HT-29 (cell line): ENCODE data around the gene HMGB1. TPM values are rescaled to one million over a fixed set of nuclear protein-coding genes. Genes with fewer than 3 reads are reported as not detected.

Experiments
- DNase-seq: peaks from one replicate; pipeline ENCODE4 v3.0.0-alpha.2; 2015; ENCODE audit warnings: low spot score
- total RNA-seq: library from RNA; depleted of rRNA; stranded (reverse); fragments of >200 nt; shearing (Covaris generic); gene quantifications from 2 replicates; pipeline ENCODE4 v1.2.3, GENCODE V29; 2014

HMGB1 gene
- total RNA-seq, 1 experiment from 2014 or later: 579 TPM

GRCh38 chr13:30429721-30430694 lies 35.7 kb downstream of the HMGB1 start:
- DNase-seq: no peak

GRCh38 chr13:30429235-30429634 lies 36.5 kb downstream of the HMGB1 start:
- DNase-seq: no peak

GRCh38 chr13:30423891-30424290 lies 41.8 kb downstream of the HMGB1 start:
- DNase-seq: no peak

GRCh38 chr13:30422054-30422839 lies 43.5 kb downstream of the HMGB1 start, which contains the start of gene UBE2L5:
Gene UBE2L5 (plus strand): TSS chr13:30422493. CDS start chr13:30427991, 5,498 bp downstream.
- peak; percentile 68 for DNase-seq

GRCh38 chr13:30421093-30422053 lies 44.4 kb downstream of the HMGB1 start:
- DNase-seq: peak; percentile 76

GRCh38 chr13:30418717-30419459 lies 46.8 kb downstream of the HMGB1 start:
- no peak for DNase-seq

GRCh38 chr13:30418075-30418716 lies 47.5 kb downstream of the HMGB1 start:
- no peak for DNase-seq

- DNase-seq: no peak
Observed at GRCh38 chr13:30416471-30416870, 49.3 kb downstream of the HMGB1 start.

- no peak for DNase-seq
Observed at GRCh38 chr13:30415430-30416030, 50.2 kb downstream of the HMGB1 start.

GRCh38 chr13:30413842-30414241 lies 51.9 kb downstream of the HMGB1 start:
- DNase-seq: no peak

- DNase-seq: no peak
Observed at GRCh38 chr13:30412346-30412745, 53.4 kb downstream of the HMGB1 start.

GRCh38 chr13:30410705-30411125 lies 55.0 kb downstream of the HMGB1 start:
- DNase-seq: no peak

GRCh38 chr13:30409886-30410704 lies 55.6 kb downstream of the HMGB1 start:
- DNase-seq: no peak

GRCh38 chr13:30408319-30409101 lies 57.2 kb downstream of the HMGB1 start:
- DNase-seq: peak; percentile 95

GRCh38 chr13:30406779-30407416 lies 58.8 kb downstream of the HMGB1 start:
- no peak for DNase-seq
